ENCODE data around the gene B3GAT2.

Gene B3GAT2

GRCh38 chr6:70894001-70894400 is 62.9 kb downstream of the B3GAT2 start:
- DNase-seq = no peak

DNA sequence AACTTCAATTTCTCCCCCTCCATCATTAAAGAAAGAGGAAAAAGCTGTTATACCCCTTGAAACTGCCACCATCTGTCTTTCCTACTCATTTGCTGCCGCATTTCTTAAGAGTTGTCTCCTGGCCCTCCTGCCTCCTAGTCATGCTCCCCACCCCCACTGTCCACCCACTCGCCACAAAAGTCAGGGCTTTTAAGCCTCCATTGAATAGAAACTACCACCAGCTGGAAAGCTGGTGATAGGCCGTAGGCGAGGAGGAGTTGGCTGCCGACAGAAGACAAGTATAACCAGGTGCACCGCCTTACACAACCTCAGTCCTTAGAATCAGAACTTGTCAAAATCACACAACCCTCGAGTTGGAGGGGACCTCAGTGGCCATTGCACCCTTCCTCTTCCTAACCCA is 67.6 kb downstream of the B3GAT2 start:
- no peak for DNase-seq

DNA sequence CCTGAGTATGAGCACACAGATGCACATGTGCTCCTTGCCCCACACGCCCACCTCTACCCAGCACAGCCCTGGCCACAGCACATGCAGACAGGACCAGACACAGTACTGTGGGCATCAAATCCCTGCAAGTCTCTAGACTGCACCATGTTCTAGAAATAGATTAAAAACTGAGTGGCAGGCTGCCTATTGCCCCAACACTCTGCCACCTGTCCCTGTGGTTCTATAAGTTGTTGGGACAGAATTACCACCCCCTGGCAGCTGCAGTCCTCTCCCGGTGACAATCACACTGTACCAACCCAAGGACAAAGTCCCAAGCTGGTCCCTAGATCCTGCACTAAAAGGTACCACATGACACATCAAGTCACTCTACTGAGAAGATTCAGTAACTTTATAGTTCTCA is 70.2 kb downstream of the B3GAT2 start:
- peak; percentile 15 for DNase-seq

DNA sequence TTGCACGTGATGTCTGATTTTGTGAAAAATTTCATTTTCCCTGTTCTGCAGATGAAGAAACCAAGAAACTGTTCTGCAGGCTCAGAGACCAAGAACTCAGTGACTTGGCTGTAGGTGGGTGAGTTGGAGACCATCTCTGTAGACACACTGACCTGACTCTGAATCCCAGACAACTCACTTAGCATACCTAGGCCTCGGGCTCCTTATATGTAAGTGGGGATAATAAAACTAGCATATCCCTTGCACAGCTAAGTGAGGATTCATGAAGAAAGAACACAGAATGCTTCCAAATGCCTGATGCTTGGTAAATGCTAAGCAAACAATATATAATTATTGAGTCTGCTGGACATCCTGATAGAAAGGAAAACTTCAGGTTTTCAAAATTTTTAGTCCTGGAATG is 70.8 kb downstream of the B3GAT2 start:
- peak; percentile 8 for DNase-seq

GRCh38 chr6:70884074-70884983 is 72.5 kb downstream of the B3GAT2 start:
- DNase-seq = peak; percentile 78

GRCh38 chr6:70879496-70879895 is 77.4 kb downstream of the B3GAT2 start:
- DNase-seq = no peak

GRCh38 chr6:70874181-70874913 is 82.5 kb downstream of the B3GAT2 start:
- DNase-seq = peak; percentile 84

DNA sequence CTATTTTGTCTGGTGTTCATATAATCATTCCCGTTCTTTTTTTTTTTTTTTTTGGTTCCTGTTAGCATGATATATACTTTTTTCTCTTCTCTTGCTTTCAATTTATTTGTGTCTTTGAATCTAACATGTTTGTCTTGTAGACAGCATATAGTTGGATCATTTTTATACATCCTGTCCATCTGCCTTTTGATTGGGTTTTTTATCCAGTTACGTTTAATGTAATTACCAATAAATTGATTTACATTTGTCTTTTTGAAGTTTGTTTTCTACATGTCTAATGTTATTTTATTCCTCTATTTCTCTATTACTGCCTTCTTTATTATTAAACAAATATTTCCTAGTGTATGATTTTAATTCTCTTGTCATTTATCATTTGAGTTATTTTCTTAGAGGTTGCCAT is 84.4 kb downstream of the B3GAT2 start:
- no peak for DNase-seq

DNA sequence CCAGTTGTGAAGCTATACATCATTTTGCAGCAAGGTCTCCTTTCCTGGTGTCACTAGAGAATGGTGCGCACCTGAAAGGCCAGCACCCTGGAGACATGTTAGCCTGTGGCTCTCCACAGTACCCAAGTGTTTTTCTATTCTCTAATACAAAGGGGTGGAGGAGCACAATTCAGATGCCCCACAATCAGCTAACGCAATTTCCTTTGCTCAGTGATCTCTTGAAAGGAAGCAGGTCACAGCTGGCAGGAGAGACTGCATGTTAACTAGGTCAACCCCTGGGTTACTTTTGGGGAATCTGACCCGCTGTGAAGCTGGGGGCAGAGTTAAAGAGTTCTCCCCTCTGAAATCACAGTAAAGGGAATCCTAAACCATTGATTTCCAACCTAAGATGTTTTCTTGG is 92.5 kb downstream of the B3GAT2 start:
- peak; percentile 47 for DNase-seq

DNA sequence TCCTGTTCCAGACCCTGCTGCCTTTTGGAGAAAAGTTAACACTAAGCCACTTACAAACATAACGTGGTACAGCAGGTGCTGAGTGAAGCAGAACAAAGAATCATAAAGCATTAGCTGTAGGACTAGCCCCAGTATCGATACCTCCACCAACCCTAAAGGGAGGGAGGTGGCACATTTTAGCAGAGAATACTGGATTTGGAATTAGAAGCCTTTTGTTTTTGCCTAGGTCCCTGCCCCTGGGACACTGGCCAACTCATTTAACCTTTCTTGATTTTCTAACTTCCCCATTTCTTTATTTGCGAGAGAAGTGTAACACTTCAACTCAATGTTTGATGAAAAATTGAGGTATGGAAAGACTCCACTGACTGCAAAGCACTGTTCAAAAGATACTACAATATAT is 93.5 kb downstream of the B3GAT2 start:
- DNase-seq = peak; percentile 14

GRCh38 chr6:70860920-70861319 is 95.9 kb downstream of the B3GAT2 start:
- peak; percentile 25 for DNase-seq

DNA sequence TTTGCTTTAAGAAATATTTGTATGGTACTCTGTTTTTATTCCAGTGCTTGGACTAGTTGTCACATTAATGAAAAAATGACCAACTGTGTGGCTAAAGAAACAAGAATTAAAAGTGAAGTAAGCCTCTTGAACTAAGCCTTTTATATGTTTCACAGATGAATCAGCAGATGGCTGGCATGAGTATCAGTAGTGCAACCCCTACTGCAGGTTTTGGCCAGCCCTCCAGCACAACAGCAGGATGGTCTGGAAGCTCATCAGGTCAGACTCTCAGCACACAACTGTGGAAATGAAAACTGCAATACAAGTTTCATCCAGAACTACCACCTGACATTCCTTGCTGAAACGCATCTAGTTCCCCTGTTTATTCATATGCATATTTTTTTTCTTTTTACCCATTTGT is 96.8 kb downstream of the B3GAT2 start:
- peak; percentile 43 for DNase-seq

DNA sequence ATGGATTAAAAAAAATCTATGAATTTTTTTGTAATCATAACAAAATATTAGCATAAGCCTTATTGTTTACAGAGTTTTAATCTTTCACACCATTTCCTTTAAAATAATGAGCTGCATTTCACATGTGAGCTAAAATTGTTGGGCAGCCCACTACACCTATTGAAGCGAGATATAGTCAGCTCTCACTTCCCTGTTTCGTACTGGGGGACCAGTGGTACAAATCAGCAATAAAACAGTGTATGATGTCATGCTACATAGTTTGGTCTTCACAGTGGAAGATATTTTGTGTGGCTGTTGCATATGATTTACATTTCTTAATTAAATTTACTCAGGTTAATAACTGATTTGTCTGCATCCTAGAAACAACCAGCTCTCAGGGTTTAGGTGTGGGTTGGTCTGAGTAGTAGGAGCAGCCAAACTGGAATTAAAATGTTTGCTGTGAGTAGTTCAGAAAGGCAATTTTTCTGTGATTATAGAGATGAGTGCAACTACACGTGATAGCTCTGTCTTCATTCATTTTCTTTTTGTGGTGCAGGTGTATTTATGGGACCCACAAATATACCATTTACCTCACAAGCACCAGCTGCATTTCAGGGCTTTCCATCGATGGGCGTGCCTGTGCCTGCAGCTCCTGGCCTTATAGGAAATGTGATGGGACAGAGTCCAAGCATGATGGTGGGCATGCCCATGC is 99.3 kb downstream of the B3GAT2 start:
- DNase-seq = no peak

GRCh38 chr6:70852667-70853246 is 104.1 kb downstream of the B3GAT2 start:
- DNase-seq = no peak

DNA sequence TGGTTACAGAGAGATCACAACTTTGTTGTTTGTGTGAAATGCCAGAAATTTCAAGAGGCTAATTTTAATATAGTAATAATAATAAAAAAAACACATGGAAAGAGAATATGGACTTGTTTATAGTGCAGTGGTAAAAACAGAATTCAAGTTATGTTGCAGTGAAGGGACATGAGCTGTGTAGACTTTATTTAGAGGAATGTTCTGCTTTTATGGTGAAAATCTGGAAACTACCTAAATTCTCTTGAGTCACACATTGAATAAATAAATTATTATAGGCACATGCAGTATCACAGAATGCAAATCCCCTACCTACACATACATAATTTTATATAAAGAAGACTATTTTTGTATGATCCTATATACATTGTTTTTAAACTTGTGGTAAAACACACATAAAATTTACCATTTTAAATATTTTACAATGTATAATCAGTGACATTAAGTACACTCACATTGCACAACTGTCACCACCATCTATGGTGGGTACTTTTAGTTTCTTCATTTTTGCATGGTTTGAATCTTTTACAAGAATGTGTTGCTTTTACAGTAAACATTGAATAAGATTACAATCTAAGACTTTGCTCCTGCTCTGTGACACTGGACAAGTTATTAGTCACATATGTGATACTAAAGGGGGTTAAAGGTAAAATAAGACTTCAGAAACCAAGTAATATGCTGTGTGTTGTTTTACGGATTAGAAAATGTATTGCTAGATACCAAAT is 107.4 kb downstream of the B3GAT2 start:
- no peak for DNase-seq

GRCh38 chr6:70847106-70848084 is 109.5 kb downstream of the B3GAT2 start:
- DNase-seq = peak; percentile 93

DNA sequence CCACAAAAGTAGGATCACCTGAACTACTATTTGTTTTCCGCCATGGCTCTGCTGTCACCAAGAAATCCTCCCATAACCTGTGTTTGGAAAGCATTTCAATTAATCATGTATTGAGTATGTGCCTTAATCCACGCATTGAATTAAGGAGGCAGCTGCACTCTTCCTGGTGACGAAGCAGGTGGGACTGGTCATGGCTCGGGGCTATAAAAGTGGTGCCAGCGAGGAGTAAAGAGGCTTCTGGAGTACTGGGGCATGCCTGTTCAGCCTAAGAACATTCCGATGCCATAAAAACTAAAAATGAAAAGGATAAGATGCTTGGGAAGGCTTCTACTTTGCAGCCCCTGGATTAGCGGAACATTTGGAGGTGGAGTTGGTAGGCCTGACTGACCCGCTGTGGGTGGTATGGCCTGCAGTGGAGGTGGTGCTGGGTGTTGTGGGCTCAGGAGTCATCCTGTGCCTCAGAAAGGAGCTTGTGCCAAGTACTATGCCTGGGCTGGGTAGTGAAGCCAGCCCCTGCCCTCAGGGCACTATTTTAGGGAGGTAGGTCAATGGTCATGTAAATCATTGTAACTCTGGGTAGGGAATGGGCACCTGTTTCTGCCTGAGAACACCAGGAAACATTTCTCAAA is 110.5 kb downstream of the B3GAT2 start:
- peak; percentile 88 for DNase-seq

DNA sequence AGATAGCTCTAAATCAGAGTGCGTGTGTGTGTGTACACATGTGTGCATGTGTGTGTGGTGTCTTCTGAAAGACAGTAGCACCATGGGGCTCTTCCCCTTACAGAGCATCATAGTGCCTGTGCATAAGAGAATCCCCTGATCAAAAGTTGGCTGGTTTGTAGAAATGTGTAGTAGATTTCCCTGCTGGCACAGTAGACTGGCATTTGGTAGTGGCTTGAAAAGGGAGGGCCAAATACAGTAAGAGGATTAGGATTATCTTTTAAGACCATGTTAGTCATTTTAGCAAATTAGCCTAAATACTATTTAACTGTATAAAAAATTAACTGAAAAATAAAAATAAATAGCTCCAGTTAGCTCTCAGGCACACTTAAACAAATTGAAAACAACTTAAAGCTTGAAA is 112.6 kb downstream of the B3GAT2 start:
- DNase-seq = no peak

DNA sequence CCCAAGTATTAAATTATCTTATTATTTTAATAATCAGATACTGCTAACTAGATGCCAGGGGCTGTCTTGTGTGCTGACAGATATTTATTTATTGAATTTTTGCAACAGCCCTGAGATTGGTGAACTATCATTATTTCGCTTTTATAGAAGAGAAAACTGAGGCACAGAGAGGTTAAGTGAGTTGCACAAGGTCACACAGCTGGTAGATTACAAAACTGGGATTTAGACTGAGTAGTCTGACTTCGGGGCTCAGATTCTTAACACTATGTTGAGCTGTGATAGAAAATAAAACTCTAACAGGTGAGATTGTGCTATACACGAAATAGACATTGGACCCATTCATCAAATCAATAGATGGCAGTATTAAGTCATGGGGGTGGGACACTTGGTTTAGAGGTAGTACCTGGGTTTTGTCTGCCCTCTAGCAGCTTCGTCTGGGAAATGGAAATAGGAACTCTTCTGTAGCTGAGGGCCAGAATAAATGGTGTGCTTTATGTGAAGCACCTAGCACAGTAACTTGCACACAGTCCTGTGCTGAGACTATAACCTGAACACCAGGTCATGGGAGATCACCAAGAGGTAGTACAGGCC is 113.4 kb downstream of the B3GAT2 start:
- DNase-seq = peak; percentile 41

DNA sequence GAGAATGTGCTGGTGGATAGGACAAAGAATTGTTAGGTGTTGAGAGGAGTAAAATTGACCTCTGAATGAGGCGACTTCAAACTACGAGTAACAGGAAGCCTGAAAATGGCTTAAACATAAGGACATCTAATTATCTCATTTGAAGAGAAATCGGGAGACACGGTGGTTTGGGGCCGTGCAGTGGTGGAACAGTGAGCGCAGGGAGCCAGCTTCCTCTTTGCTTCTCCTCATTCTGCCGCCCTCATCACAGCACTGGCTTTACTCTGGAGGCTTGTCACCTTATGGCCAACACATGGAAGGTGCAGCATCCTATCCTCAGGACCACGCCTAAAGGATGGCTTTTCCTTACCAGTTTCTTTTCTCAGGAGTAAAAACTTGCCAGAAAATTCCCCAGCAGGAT is 114.3 kb downstream of the B3GAT2 start:
- no peak for DNase-seq

Data from NCI-H69 (cell line).